CD8-positive, alpha-beta memory T cell (primary cell): ENCODE measurements around the gene TNNI3K. TPM values are rescaled to one million over a fixed set of nuclear protein-coding genes. Genes with fewer than 3 reads are reported as not detected.

Source experiments
- CTCF ChIA-PET: fragments of 350-600 bp; sonication (Branson Sonifier 250); formaldehyde crosslinking; loops from one replicate; lab custom pipeline; 2021; ENCODE audit warnings: antibody characterized with exemption; lab: Charles Lee
- POLR2A ChIA-PET: fragments of 350-600 bp; sonication (Branson Sonifier 250); formaldehyde crosslinking; loops from one replicate; lab custom pipeline; 2021; ENCODE audit warnings: antibody characterized with exemption; lab: Charles Lee
- DNase-seq, 5 donors: peaks; one replicate each; pipeline versions ENCODE4 v3.0.0 to v3.0.0-alpha.2; 2020 to 2022; ENCODE audit warnings: mixed read lengths in 1 of 5
- H3K27ac ChIP-seq: one replicate; pipeline ENCODE4 v1.7.0; 2013; ENCODE audit warnings: low read depth, mild to moderate bottlenecking, low read length, moderate library complexity
- H3K27me3 ChIP-seq: 2 replicates; pipeline ENCODE4 v1.7.0; 2013; ENCODE audit warnings: low read length, mild to moderate bottlenecking; ENCODE audit not compliant: insufficient read depth, poor library complexity, severe bottlenecking
- H3K36me3 ChIP-seq: 2 replicates; pipeline ENCODE4 v1.7.0; 2013; ENCODE audit warnings: mild to moderate bottlenecking, low read length, moderate library complexity; ENCODE audit not compliant: insufficient read depth
- H3K4me1 ChIP-seq: 2 replicates; pipeline ENCODE4 v1.7.0; 2013; ENCODE audit warnings: mild to moderate bottlenecking, low read length, moderate library complexity; ENCODE audit not compliant: insufficient read depth
- H3K4me3 ChIP-seq: 2 replicates; pipeline ENCODE4 v1.7.0; 2013; ENCODE audit warnings: mild to moderate bottlenecking, low read length
- H3K9me3 ChIP-seq: 2 replicates; pipeline ENCODE4 v1.7.0; 2013; ENCODE audit warnings: mild to moderate bottlenecking, low read length
- H3K27ac Mint-ChIP-seq, 8 donors: one replicate each; pipeline ENCODE4 v1.8.0; 2020 to 2021; ENCODE audit warnings: mixed read lengths in 8 of 8, mild to moderate bottlenecking in 6 of 8, inconsistent platforms in 3 of 8, moderate library complexity in 3 of 8
- H3K27me3 Mint-ChIP-seq, 2 donors: one replicate each; pipeline ENCODE4 v1.8.0; 2020 to 2021; ENCODE audit warnings: mixed read lengths in 2 of 2, mild to moderate bottlenecking in 1 of 2, moderate library complexity in 1 of 2
- H3K36me3 Mint-ChIP-seq, 3 donors: one replicate each; pipeline ENCODE4 v1.8.0; 2020 to 2021; ENCODE audit warnings: mixed read lengths in 3 of 3, inconsistent platforms in 1 of 3, mild to moderate bottlenecking in 1 of 3
- H3K4me1 Mint-ChIP-seq, 3 donors: one replicate each; pipeline ENCODE4 v1.8.0; 2020 to 2021; ENCODE audit warnings: mixed read lengths in 3 of 3, inconsistent platforms in 1 of 3, mild to moderate bottlenecking in 1 of 3
- H3K4me3 Mint-ChIP-seq, 7 donors: one replicate each; pipeline ENCODE4 v1.8.0; 2020 to 2021; ENCODE audit warnings: mixed read lengths in 7 of 7, mild to moderate bottlenecking in 6 of 7, moderate library complexity in 4 of 7, inconsistent platforms in 2 of 7
- H3K9me3 Mint-ChIP-seq, 5 donors: one replicate each; pipeline ENCODE4 v1.8.0; 2020 to 2022; ENCODE audit warnings: mixed read lengths in 5 of 5, mild to moderate bottlenecking in 3 of 5, moderate library complexity in 2 of 5, inconsistent platforms in 1 of 5
- polyA plus RNA-seq: library from polyadenylated mRNA; unstranded; fragments of 300-500 nt; fragmentation: Illumina TruSeq; gene quantifications from one replicate; pipeline ENCODE4 v1.2.3, GENCODE V29; 2021
- total RNA-seq, 2 experiments: library from RNA; stranded (reverse); gene quantifications; one replicate each; pipeline ENCODE4 v1.2.3, GENCODE V29; 2021

Gene TNNI3K
- total and polyA plus RNA-seq, 3 experiments from 2014 or later = 0.38 TPM; not detected in 2

DNA sequence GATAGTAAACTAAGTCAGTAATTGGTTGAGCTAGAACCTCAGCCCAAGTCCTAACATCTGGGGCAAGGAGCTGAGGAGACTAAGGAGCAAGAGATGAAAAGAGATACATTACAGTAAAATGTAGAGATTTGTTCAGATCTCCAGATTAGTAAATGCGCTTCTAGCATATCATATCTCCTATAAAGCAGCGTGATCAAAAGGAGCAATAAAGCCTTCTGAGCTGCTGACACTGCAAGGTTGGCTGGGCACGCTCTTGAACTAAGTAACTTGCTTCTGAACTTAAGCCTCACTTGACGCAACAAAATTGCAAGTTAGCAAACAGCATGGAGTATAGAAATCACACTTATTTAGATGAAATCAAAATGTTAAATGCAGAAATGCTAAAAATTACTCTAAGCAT lies 196.3 kb downstream of the TNNI3K start:
- peaks cover 0 to 2% (median 0%) of the 10 kb centered on the region in 5 donors for H3K9me3 Mint-ChIP-seq
- no peak for DNase-seq

DNA sequence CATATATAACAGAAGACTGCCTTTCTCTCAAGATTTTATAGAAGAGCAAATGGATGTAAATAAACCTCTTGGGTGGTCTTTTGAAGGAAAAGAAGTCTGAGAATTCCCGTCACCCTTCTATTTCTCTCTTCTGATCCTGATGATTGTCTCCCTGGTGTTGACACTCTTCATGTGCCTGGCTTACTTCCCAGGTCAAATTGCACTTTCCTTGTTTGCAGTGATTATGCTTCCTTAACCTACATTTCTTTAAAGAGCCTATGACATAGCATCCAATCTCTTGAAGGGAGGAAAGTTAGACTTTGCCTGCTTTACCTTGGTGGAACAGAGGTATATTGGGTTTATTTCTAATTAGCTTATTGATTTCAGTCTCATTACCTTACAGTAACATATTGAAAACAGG lies 197.1 kb downstream of the TNNI3K start:
- no peak for DNase-seq
- H3K4me3 Mint-ChIP-seq = no peak overlapping the region
- POLR2A ChIA-PET = no interaction called here
- no peak overlapping the region for H3K4me3 ChIP-seq
- H3K9me3 ChIP-seq = no peaks in the 10 kb centered on the region
- H3K4me1 Mint-ChIP-seq = no peaks in the 10 kb centered on the region
- H3K36me3 ChIP-seq = no peaks in the 10 kb centered on the region
- H3K27me3 Mint-ChIP-seq = no peaks in the 10 kb centered on the region
- no peak overlapping the region for H3K27ac ChIP-seq
- H3K4me1 ChIP-seq = no peaks in the 10 kb centered on the region
- H3K27ac Mint-ChIP-seq = no peak overlapping the region
- no peaks in the 10 kb centered on the region for H3K36me3 Mint-ChIP-seq
- H3K27me3 ChIP-seq = no peaks in the 10 kb centered on the region
- H3K9me3 Mint-ChIP-seq = peaks cover 0 to 2% (median 0%) of the 10 kb centered on the region in 5 donors
- CTCF ChIA-PET = no interaction called here

More for the DNA sequence above, 196.3 kb downstream of the TNNI3K start:
- no peaks in the 10 kb centered on the region for H3K36me3 Mint-ChIP-seq
- Histone ChIP-seq H3K4me3 (no peak overlapping the region), H3K36me3 (no peaks in the 10 kb centered on the region), H3K4me1 (no peaks in the 10 kb centered on the region), H3K27me3 (no peaks in the 10 kb centered on the region), H3K9me3 (no peaks in the 10 kb centered on the region), H3K27ac (no peak overlapping the region)
- H3K4me1 Mint-ChIP-seq = no peaks in the 10 kb centered on the region
- H3K27me3 Mint-ChIP-seq = no peaks in the 10 kb centered on the region
- no peak overlapping the region for H3K27ac Mint-ChIP-seq
- POLR2A ChIA-PET = no interaction called here
- H3K4me3 Mint-ChIP-seq = no peak overlapping the region
- CTCF ChIA-PET = no interaction called here

DNA sequence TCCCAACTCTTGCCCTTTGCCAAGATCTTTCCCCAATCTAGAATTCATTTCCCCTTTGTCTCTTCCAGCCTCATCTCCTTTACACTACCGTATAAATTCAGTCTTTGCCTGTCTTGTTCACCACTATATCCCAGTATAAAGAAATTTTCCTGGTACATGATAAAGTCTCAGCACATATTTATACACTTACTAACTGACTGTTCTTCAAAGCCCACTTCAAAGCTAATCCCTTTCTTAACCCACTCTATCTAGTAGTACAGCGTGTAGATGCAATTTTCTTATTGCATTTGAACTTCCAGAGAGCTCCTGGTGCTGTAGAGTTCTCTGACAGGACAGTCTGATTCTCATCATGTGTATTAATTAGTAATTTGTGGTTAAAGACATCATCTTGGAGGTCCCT lies 199.1 kb downstream of the TNNI3K start:
- Histone ChIP-seq H3K27ac (no peak overlapping the region), H3K27me3 (no peaks in the 10 kb centered on the region), H3K4me3 (no peak overlapping the region), H3K36me3 (no peaks in the 10 kb centered on the region), H3K9me3 (no peaks in the 10 kb centered on the region), H3K4me1 (no peaks in the 10 kb centered on the region)
- Mint-ChIP-seq H3K27ac (no peak overlapping the region), H3K27me3 (no peaks in the 10 kb centered on the region), H3K36me3 (no peaks in the 10 kb centered on the region), H3K9me3 (peaks cover 0 to 4% (median 0%) of the 10 kb centered on the region in 5 donors), H3K4me3 (no peak overlapping the region), H3K4me1 (no peaks in the 10 kb centered on the region)
- no peak for DNase-seq
- ChIA-PET POLR2A (no interaction called here), CTCF (no interaction called here)

DNA sequence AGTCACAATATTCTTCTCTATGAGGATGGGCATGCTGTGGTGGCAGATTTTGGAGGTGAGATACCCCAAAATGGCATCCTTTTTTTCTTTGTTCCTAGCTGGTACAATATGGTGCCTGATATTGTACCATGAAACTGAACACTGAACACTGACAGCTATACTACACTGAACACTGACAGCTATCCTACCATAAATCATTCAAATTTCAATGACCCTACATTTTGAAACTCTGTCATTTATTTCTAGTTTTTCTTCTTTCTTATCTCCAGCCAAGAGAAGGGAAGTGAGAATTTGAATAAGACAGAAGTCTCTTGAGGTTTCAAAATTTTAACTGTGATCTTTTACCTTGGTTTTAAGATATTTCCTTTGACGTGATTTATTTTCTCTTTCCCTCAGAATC lies 200.9 kb downstream of the TNNI3K start:
- no peaks in the 10 kb centered on the region for H3K36me3 ChIP-seq
- Mint-ChIP-seq H3K4me3 (no peak overlapping the region), H3K36me3 (no peaks in the 10 kb centered on the region), H3K27ac (no peak overlapping the region), H3K9me3 (peaks cover 0 to 4% (median 0%) of the 10 kb centered on the region in 5 donors), H3K4me1 (no peaks in the 10 kb centered on the region), H3K27me3 (no peaks in the 10 kb centered on the region)
- H3K4me3 ChIP-seq = no peak overlapping the region
- ChIA-PET POLR2A (no interaction called here), CTCF (no interaction called here)
- no peaks in the 10 kb centered on the region for H3K27me3 ChIP-seq
- no peaks in the 10 kb centered on the region for H3K4me1 ChIP-seq
- no peak overlapping the region for H3K27ac ChIP-seq
- H3K9me3 ChIP-seq = no peaks in the 10 kb centered on the region
- DNase-seq = no peak

DNA sequence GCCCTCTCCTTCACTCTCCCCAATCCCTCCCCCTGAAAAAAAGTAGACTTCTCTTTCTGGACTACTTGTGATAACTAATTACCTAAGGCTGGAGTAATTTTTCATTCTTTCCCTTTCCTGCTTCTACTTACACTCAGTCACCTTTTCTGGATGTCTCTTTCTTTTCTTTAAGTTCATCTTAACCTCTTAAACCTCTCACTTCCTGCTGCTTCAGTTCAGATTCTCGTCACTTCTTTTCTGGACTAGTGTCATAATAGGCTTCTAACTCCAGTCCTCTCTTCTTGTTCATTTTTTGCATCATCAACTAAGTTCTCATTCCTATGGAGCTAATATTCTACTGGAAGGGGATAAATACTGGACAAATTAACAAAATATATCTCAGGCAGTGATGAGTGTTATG lies 201.8 kb downstream of the TNNI3K start:
- no peak overlapping the region for H3K27ac Mint-ChIP-seq
- no peak overlapping the region for H3K4me3 ChIP-seq
- no peak overlapping the region for H3K4me3 Mint-ChIP-seq
- H3K27me3 ChIP-seq = no peaks in the 10 kb centered on the region
- no peaks in the 10 kb centered on the region for H3K4me1 ChIP-seq
- POLR2A ChIA-PET = no interaction called here
- H3K36me3 ChIP-seq = no peaks in the 10 kb centered on the region
- H3K4me1 Mint-ChIP-seq = no peaks in the 10 kb centered on the region
- H3K9me3 Mint-ChIP-seq = peaks cover 0 to 4% (median 0%) of the 10 kb centered on the region in 5 donors
- no peaks in the 10 kb centered on the region for H3K36me3 Mint-ChIP-seq
- DNase-seq = no peak
- H3K27me3 Mint-ChIP-seq = no peaks in the 10 kb centered on the region
- H3K9me3 ChIP-seq = no peaks in the 10 kb centered on the region
- CTCF ChIA-PET = interaction anchor here (0.6 kb wide), 1 partner anchor 65 kb away, joined by 3 read pairs; no protein-coding TSS in a partner anchor
- no peak overlapping the region for H3K27ac ChIP-seq

DNA sequence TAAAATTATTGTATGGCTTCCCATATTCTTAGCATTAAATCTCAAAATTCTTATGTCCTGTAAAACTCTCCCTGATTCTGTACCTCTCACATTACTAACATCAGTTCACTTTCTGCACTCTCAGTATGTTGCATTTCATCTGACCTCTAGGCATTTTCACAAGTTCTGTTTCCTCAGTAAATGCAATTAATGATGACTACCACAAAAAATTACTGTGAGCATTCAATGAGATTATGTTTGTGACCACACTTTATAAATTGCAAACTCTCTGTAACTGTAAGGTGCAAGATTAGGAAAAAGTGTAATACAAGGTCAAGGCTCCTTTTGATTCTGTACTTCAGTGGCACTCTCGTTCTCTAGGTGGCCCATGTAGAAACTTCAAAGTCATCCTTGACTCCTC lies 216.8 kb downstream of the TNNI3K start:
- DNase-seq = no peak
- Histone ChIP-seq H3K27me3 (no peaks in the 10 kb centered on the region), H3K4me1 (no peaks in the 10 kb centered on the region), H3K4me3 (no peak overlapping the region), H3K27ac (no peak overlapping the region), H3K9me3 (no peaks in the 10 kb centered on the region), H3K36me3 (no peaks in the 10 kb centered on the region)
- H3K36me3 Mint-ChIP-seq = no peaks in the 10 kb centered on the region
- H3K9me3 Mint-ChIP-seq = peaks cover 0 to 8% (median 0%) of the 10 kb centered on the region in 5 donors
- no peak overlapping the region for H3K27ac Mint-ChIP-seq
- no peaks in the 10 kb centered on the region for H3K4me1 Mint-ChIP-seq
- no peak overlapping the region for H3K4me3 Mint-ChIP-seq
- ChIA-PET CTCF (no interaction called here), POLR2A (no interaction called here)
- H3K27me3 Mint-ChIP-seq = no peaks in the 10 kb centered on the region

DNA sequence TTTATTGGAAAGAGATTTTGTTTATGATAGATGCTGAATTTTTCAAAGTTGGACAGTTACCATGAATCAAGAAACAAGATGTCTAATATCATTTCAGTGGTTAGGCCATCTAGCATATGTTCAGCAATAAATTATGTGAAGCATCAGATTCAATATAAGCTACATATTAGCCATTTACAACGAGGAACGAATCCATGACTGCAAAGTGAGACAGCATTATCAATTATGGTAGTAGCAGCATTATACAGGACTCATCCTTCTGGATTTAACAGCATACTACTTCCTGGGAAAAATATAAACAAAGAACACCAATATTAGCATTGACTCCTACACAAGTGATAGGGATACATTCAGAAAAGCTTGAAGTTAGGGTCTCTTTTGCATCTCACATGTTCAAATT lies 218.1 kb downstream of the TNNI3K start:
- DNase-seq = no peak
- H3K4me3 Mint-ChIP-seq = no peak overlapping the region
- CTCF ChIA-PET = no interaction called here

DNA sequence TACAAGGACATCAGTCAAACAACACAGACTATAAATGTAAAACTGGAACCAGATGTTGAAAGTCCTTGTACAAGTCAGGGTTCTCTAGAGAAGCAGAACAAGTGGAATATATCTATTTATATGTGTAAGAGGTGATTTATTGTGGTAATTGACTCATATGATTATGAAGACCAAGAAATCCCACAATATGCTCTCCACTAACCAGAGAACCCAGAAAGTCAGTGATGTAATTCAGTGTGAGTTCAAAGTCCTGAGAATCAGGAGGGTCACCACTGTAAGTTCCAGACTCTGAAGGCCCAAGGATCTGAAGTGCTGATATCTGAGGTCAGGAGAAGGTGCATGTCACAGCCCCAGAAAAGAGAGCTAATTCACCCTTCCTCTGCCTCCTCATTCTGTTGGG lies 220.2 kb downstream of the TNNI3K start:
- H3K36me3 Mint-ChIP-seq = no peaks in the 10 kb centered on the region
- peaks cover 0 to 2% of the 10 kb centered on the region in 2 donors for H3K27me3 Mint-ChIP-seq
- Histone ChIP-seq H3K9me3 (no peaks in the 10 kb centered on the region), H3K27me3 (no peaks in the 10 kb centered on the region), H3K36me3 (no peaks in the 10 kb centered on the region), H3K27ac (no peak overlapping the region), H3K4me1 (no peaks in the 10 kb centered on the region), H3K4me3 (no peak overlapping the region)
- no peak for DNase-seq
- H3K4me1 Mint-ChIP-seq = no peaks in the 10 kb centered on the region
- no peak overlapping the region for H3K27ac Mint-ChIP-seq
- ChIA-PET POLR2A (no interaction called here), CTCF (no interaction called here)
- H3K4me3 Mint-ChIP-seq = no peak overlapping the region
- H3K9me3 Mint-ChIP-seq = peaks cover 0 to 7% (median 0%) of the 10 kb centered on the region in 5 donors

More for the DNA sequence above, 218.1 kb downstream of the TNNI3K start:
- no peaks in the 10 kb centered on the region for H3K27me3 ChIP-seq
- H3K36me3 ChIP-seq = no peaks in the 10 kb centered on the region
- Mint-ChIP-seq H3K9me3 (peaks cover 0 to 8% (median 0%) of the 10 kb centered on the region in 5 donors), H3K36me3 (no peaks in the 10 kb centered on the region), H3K4me1 (no peaks in the 10 kb centered on the region), H3K27me3 (no peaks in the 10 kb centered on the region), H3K27ac (no peak overlapping the region)
- POLR2A ChIA-PET = no interaction called here
- H3K27ac ChIP-seq = no peak overlapping the region
- H3K4me3 ChIP-seq = no peak overlapping the region
- H3K9me3 ChIP-seq = no peaks in the 10 kb centered on the region
- no peaks in the 10 kb centered on the region for H3K4me1 ChIP-seq

DNA sequence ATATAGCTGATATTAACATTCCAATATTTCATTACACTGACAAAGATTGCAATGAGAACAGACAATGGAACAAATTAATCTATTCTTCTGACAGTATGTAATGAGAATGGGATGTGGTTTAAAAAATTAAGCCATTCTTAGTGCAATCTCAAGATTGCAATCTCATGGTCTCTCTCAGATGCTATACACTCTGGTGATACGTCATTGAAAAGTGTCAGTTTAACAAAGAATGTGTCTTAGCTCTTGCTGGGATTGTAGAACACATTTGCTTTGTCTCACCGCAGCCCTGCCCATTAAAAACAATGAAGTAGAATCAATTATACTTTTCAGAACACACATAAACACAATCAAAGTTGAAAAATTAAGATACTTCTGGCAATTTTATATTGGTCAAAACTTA lies 222.1 kb downstream of the TNNI3K start:
- H3K4me3 ChIP-seq = no peak overlapping the region
- peaks cover 0 to 2% of the 10 kb centered on the region in 2 donors for H3K27me3 Mint-ChIP-seq
- CTCF ChIA-PET = no interaction called here
- no peak overlapping the region for H3K27ac Mint-ChIP-seq
- no peaks in the 10 kb centered on the region for H3K9me3 ChIP-seq
- no peaks in the 10 kb centered on the region for H3K36me3 Mint-ChIP-seq
- no peak overlapping the region for H3K4me3 Mint-ChIP-seq
- no peaks in the 10 kb centered on the region for H3K4me1 Mint-ChIP-seq
- no peaks in the 10 kb centered on the region for H3K4me1 ChIP-seq
- no peaks in the 10 kb centered on the region for H3K36me3 ChIP-seq
- H3K9me3 Mint-ChIP-seq = peaks cover 0 to 7% (median 0%) of the 10 kb centered on the region in 5 donors
- POLR2A ChIA-PET = no interaction called here
- DNase-seq = no peak
- H3K27ac ChIP-seq = no peak overlapping the region
- H3K27me3 ChIP-seq = no peaks in the 10 kb centered on the region
